Measurements from ENCODE around the gene HES3. TPM values are rescaled to one million over a fixed set of nuclear protein-coding genes. Genes with fewer than 3 reads are reported as not detected.

The HES3 gene
- total RNA-seq, 2 donors from 2014 or later = not detected

DNA sequence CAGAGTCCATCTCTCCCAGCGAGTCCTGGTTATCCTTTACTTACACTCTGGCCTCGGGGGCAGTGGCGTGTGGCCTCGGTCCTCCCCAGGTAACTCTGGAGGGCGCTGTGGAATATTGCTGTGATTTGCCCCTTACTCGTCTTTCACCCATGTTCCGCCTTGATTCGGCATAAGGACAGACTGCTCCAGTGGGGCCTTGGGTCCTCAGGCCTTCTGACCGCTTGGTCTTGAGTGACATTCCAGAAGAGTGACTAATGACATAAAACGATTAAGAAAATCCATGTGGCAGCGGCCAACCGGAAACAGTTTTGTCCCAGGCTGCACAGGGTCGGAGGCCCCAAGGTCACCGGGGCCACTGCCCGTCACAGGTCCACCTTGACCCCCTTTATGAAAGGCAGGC is 19.3 kb upstream of the HES3 start:
- ATAC-seq (replicated peaks in 1 of 2) (no peak), DNase-seq (no peak)
- no peaks in the 10 kb centered on the region for H3K9me3 Mint-ChIP-seq
- H3K27ac Mint-ChIP-seq = no peak overlapping the region
- H3K4me1 Mint-ChIP-seq (ENCODE audit: low read depth) = no peaks in the 10 kb centered on the region
- peaks cover 2 to 23% of the 10 kb centered on the region in 2 donors for H3K36me3 Mint-ChIP-seq (ENCODE audit: insufficient read depth in 2 of 2)
- H3K4me3 Mint-ChIP-seq = no peak overlapping the region
- no peaks in the 10 kb centered on the region for H3K27me3 Mint-ChIP-seq (ENCODE audit: low read depth)

DNA sequence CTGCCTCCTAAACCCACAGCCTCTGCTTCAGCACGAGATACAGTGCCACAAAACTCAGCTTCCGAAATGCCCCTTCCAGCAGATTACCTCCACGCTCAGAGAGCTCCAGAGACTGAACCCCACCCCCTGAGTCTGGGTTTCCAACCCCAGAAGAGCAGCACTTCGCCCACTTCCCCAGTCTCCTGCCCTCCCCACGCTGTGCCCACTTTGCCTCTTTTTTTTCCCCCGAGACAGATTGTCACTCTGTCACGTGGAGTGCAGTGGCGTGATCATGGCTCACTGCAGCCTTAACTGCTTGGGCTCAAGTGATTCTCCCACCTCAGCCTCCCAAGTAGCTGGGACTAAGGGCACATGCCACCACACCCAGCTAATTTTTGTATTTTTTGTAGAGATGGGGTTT is 18.3 kb upstream of the HES3 start:
- ATAC-seq (replicated peaks in 1 of 2) (no peak), DNase-seq (no peak)
- Mint-ChIP-seq H3K9me3 (no peaks in the 10 kb centered on the region), H3K4me3 (no peak overlapping the region), H3K27me3 (ENCODE audit: low read depth) (no peaks in the 10 kb centered on the region), H3K27ac (no peak overlapping the region), H3K36me3 (ENCODE audit: insufficient read depth in 2 of 2) (peaks cover 2 to 23% of the 10 kb centered on the region in 2 donors), H3K4me1 (ENCODE audit: low read depth) (no peaks in the 10 kb centered on the region)

DNA sequence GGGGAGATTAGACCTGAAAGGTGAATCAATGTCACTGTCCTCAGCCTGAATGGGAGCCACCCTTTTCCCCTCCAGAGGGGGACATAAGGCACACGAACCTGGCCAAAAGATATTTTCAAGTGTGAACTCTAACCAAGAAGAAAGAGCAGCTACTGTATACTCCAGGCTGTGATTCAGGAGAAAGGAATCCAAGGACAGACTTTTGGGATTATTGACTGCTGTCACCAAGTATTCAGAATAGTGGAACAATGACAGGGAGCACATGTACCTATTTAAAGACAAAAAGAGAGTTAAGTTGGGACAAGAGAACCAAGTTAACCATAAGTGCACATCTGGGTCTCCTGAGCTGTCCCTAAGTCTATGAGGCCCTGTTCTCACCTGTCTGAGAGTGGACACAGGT is 10.6 kb upstream of the HES3 start:
- peaks cover 2 to 7% of the 10 kb centered on the region in 2 donors for H3K36me3 Mint-ChIP-seq (ENCODE audit: insufficient read depth in 2 of 2)
- no peaks in the 10 kb centered on the region for H3K27me3 Mint-ChIP-seq (ENCODE audit: low read depth)
- H3K4me1 Mint-ChIP-seq (ENCODE audit: low read depth) = peaks cover 25% of the 10 kb centered on the region
- no peak overlapping the region for H3K27ac Mint-ChIP-seq
- H3K9me3 Mint-ChIP-seq = no peaks in the 10 kb centered on the region
- DNase-seq (no peak), ATAC-seq (replicated peaks in 1 of 2) (no peak)
- H3K4me3 Mint-ChIP-seq = no peak overlapping the region

DNA sequence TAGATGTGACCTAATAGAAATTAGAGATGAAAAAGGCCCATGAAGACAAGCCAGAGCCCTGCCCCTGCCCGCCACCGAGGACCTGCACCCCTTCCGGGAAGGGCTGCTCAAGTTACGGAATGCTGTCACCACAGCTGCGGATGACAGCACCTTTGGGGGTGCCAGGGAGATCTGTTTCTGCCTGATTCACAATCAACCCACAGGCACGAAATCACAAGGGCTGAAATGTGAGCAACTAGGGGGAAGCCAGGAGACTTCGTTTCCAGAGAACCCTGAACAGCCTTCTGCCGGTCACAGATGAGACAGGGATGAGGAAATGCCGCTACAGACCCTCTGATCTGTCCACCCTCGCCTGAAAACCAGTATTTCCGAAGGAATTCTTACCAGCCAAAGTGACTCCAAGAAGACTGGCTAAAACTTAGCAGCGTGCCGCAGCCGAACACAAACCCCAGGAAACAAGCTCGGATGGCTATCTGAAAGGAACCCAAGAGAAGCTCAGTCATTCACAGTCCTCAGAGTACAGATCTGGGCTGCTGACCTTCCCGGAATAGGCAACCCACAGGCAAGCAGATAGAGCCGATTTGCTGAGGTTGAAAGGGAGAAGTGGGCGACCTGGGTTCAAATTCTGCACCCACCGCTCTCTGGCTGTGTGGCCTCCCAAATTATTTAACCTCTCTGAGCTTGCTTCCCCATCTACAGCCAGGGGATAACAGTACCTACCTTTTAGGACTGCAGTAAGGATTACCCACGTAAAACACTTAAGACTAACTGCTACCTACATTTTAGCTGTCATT is 9.3 kb upstream of the HES3 start:
- H3K36me3 Mint-ChIP-seq (ENCODE audit: insufficient read depth in 2 of 2) = peaks cover 2 to 6% of the 10 kb centered on the region in 2 donors
- peaks cover 11% of the 10 kb centered on the region for H3K27me3 Mint-ChIP-seq (ENCODE audit: low read depth)
- peak overlapping the region; percentile 89 to 90 for H3K4me3 Mint-ChIP-seq
- ATAC-seq (replicated peaks in 1 of 2) (no peak), DNase-seq (no peak)
- no peaks in the 10 kb centered on the region for H3K9me3 Mint-ChIP-seq
- peaks cover 29% of the 10 kb centered on the region for H3K4me1 Mint-ChIP-seq (ENCODE audit: low read depth)
- peak overlapping the region; percentile 86 for H3K27ac Mint-ChIP-seq

DNA sequence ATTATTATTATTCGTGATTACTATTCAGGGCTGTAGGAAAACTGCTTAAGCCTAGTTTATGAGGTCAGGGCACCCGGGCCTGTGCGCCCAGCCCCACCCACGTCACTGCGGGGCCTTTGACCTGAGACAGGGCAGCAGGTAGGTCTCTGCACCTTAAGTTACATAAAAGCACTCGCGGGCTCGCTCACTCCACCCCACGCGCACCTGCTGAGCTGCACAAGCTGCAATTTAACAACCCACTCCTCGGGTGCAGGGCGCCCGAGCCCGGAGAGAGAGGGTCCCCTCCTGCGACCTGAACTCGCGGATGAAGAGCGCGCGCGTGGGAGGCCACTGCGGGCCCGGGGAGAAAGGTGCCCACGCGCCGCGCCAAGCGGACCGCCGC is 8.7 kb upstream of the HES3 start:
- Mint-ChIP-seq H3K4me1 (ENCODE audit: low read depth) (peaks cover 29% of the 10 kb centered on the region), H3K9me3 (no peaks in the 10 kb centered on the region), H3K27ac (peak overlapping the region; percentile 43), H3K4me3 (peak overlapping the region; percentile 89 to 90), H3K27me3 (ENCODE audit: low read depth) (peaks cover 17% of the 10 kb centered on the region), H3K36me3 (ENCODE audit: insufficient read depth in 2 of 2) (peaks cover 2 to 6% of the 10 kb centered on the region in 2 donors)
- peak in 1 of 2 donors; percentile 35 for DNase-seq
- peak in 1 of 2 donors; percentile 14 for ATAC-seq (replicated peaks in 1 of 2)

DNA sequence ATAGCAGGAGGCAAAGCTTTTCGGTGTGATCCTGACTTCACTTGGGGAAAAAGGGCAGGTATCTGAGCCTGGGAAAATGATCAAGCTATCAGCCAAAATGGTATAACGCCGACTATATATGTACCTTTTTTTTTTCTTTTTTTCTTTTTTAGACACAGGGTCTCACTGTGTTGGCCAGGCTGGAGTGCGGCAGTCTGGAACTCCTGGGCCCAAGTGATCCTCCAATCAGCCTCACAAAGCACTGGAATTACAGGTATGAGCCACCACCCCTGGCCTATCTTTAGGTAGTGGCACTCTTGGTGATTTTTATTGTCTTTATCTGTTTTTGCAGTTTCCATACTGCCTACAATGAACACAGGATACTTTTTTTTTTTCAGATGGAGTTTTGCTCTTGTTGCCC is 6.9 kb upstream of the HES3 start:
- ATAC-seq (replicated peaks in 1 of 2) = no peak
- peaks cover 4 to 6% of the 10 kb centered on the region in 2 donors for H3K36me3 Mint-ChIP-seq (ENCODE audit: insufficient read depth in 2 of 2)
- H3K9me3 Mint-ChIP-seq = no peaks in the 10 kb centered on the region
- H3K27ac Mint-ChIP-seq = no peak overlapping the region
- H3K4me1 Mint-ChIP-seq (ENCODE audit: low read depth) = peaks cover 38% of the 10 kb centered on the region
- H3K27me3 Mint-ChIP-seq (ENCODE audit: low read depth) = peaks cover 33% of the 10 kb centered on the region
- no peak for DNase-seq
- H3K4me3 Mint-ChIP-seq = peak overlapping the region; percentile 41 to 85

DNA sequence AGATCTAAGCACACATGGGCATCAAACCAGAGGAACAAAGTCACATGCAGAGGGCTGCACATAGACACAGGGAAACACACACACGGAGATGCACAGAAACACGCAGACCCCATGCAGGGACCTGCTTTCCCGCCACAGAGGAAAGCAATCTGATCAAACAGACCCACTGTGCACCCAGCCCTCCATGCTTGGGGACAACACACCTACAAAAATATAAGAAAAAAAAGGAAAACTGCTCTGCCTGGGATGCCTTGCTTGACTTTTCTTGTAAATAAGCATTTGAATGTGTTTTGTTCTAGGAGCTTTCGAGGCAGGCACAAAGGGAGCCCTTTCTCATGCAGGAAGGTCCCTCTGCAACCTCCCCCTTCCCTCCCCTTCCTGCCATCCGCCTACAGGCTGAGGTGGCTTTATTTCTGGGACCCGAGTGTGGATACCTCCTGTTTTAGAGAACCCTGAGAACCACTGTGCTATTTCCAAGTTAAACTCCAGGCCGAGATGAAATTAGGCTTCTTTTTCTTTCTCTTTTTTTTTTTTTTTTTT is 4.7 kb upstream of the HES3 start:
- no peak for ATAC-seq (replicated peaks in 1 of 2)
- peaks cover 47% of the 10 kb centered on the region for H3K27me3 Mint-ChIP-seq (ENCODE audit: low read depth)
- H3K4me3 Mint-ChIP-seq = no peak overlapping the region
- DNase-seq = no peak
- H3K4me1 Mint-ChIP-seq (ENCODE audit: low read depth) = peaks cover 20% of the 10 kb centered on the region
- H3K27ac Mint-ChIP-seq = no peak overlapping the region
- no peaks in the 10 kb centered on the region for H3K9me3 Mint-ChIP-seq
- H3K36me3 Mint-ChIP-seq (ENCODE audit: insufficient read depth in 2 of 2) = peaks cover 0 to 1% of the 10 kb centered on the region in 2 donors

DNA sequence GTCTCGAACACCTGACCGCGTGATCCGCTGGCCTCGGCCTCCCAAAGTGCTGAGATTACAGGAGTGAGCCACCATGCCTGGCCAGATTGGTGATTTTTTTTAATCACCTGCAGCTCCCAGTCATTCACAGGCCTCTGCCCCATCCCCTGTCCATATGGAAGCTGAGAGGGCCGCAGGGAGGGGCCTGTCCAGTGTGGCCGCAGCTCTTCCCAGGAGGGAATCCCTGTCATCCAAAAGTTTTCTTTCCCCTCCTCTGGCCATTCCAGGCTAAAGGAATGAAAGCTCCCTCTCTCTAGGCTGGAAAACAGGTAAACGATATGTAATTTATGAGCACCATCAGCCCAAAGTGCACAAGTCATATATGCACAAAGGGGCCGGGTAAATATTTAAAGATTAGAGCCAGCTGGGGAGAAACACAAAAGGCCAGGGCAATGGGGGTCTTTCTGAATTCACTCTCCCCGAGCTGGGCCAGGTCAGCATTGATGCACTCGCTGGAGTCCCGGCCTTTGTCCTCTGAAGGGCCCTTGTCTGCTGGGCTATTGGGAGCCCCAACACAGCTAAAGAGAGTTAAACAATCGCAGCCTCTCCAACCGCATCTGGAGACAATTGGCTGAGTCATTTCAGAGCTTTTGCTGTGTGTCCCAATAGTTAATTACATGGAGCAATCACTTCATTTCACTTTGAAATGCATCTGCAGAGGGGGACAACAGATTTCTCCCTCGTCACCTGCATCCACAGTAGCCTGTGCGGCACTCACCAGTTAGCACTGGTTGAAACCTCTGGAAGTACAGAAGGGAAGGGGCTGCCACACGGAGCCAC is 3.8 kb upstream of the HES3 start:
- no peak for DNase-seq
- Mint-ChIP-seq H3K27me3 (ENCODE audit: low read depth) (peaks cover 54% of the 10 kb centered on the region), H3K27ac (no peak overlapping the region), H3K4me3 (no peak overlapping the region), H3K9me3 (no peaks in the 10 kb centered on the region), H3K36me3 (ENCODE audit: insufficient read depth in 2 of 2) (peaks cover 0 to 1% of the 10 kb centered on the region in 2 donors), H3K4me1 (ENCODE audit: low read depth) (peaks cover 13% of the 10 kb centered on the region)
- ATAC-seq (replicated peaks in 1 of 2) = no peak

DNA sequence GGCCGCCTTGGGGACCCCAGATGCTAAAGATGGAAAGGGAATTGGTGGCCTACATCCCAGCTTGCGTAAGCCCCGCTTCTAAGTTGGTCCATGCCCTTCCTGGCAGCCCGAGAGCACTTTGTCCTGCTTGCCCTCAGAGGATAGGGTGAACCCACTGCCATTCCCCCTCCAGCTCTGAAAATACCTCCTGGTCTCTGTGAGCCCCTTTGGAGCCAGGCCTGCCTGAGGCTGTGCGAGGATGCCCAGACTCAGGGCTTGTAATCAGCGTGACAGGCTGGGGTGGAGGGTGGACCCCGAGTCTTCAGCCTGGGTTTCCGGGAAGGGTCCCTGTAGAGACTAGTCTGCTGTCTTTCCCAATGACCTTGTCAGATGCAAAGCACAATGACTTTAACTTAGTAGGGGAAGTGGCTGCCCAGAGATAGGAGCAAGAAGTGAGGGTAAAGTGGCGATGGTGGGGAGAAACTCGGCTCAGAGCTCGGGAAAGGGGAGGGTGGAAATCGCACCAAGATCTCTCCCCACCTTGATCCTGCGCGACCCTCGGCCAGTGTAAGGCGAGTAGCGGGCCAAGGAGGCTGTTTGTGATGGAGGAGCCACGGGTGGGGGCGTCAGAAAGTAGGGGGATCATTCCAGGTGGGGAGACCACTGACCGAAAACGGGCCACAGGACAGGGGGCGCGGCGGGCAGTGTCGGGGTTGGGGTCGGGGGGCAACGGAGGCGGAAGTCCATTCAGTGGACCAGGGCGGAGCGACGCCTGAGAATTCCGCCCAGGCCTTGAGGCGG is 2.7 kb upstream of the HES3 start:
- H3K36me3 Mint-ChIP-seq (ENCODE audit: insufficient read depth in 2 of 2) = peaks cover 0 to 1% of the 10 kb centered on the region in 2 donors
- peaks cover 57% of the 10 kb centered on the region for H3K27me3 Mint-ChIP-seq (ENCODE audit: low read depth)
- no peak for ATAC-seq (replicated peaks in 1 of 2)
- DNase-seq = no peak
- no peaks in the 10 kb centered on the region for H3K9me3 Mint-ChIP-seq
- H3K4me1 Mint-ChIP-seq (ENCODE audit: low read depth) = peaks cover 16% of the 10 kb centered on the region
- no peak overlapping the region for H3K27ac Mint-ChIP-seq
- peak overlapping the region; percentile 13 to 59 for H3K4me3 Mint-ChIP-seq

DNA sequence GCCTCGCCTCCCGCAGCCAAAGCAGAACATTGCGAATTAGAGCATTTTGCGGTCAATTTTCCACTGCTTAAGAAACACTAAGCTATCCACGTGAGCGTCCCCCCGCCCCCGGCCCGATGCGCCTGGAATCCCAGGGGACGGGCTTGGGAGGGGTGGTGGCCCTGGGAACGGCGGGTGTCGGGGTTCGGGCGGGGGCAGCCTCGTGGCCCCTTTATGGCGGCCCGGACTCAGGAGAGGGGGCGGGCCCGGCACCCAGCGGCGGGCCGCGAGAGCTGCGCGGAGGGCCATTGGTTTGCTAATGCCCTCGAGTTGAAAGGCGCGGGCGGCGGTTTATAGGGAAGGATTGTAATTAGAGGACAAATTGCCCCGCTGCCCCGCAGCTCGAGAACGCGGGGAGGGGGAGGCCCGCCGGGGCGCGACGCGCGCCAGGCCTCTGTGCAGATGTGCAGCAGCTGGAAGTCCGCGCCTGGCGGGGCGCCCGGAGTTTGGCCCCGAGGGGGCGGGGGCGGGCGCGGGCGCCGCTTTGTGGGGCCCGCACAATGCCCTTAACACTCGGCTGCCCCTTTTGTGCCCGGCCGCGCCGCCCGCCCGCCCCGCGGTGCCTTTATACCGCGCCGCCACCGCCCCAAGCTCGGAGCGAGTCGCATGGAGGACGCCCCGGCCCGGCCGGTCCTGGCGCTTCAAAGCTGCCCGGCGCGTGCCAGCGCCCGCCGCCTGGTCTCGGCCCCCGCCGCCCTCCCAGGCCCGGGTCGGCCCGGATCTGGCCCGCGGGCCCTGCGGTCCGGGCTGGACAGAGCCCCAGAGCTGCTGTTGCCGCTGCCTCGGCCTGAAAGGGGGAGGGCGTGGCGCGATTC is 1.9 kb upstream of the HES3 start:
- peaks cover 0 to 1% of the 10 kb centered on the region in 2 donors for H3K36me3 Mint-ChIP-seq (ENCODE audit: insufficient read depth in 2 of 2)

DNA sequence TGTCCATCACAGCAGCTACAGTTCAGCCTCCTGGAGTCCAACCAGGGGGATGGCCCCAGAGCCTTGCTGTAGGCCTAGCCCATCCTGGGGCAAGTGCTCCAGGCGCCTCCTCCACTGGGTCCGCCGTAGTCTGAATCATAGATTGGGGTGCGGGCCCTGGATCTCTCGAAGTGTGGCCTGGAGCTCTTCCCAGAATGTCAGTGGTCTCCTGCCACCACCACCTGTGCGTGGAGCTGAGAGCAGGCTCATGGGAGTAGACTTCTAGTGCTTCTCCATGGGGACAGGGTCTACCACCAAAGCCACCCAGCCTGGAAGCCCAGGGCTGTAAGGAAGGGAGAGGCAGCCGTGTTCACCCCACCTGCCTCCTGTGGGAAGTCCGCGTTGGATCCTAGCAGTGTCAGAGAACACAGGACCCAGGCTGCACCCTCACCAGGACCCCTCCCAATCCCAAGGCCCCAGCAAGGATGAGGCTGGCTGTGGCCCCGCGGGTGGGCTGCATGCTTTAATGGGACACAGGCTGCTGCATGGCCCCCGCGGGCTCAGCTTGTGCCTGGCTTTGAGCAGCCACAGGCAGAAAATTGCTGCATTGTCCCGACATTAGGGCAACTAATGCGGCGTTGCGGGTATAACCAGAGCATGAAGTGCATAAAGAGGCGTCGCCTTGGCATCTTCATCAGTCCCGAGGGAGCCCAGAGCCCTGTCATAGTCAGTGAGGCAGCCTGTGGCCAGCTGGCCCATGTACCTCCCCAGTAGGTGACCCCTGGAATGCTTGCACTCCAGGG is 735 bp upstream of the HES3 start:
- Mint-ChIP-seq H3K4me1 (ENCODE audit: low read depth) (peaks cover 21% of the 10 kb centered on the region), H3K4me3 (no peak overlapping the region), H3K27me3 (ENCODE audit: low read depth) (peaks cover 72% of the 10 kb centered on the region), H3K9me3 (no peaks in the 10 kb centered on the region), H3K27ac (no peak overlapping the region), H3K36me3 (ENCODE audit: insufficient read depth in 2 of 2) (peaks cover 0 to 1% of the 10 kb centered on the region in 2 donors)
- DNase-seq (no peak), ATAC-seq (replicated peaks in 1 of 2) (no peak)

More for the DNA sequence above, 1.9 kb upstream of the HES3 start:
- peaks cover 65% of the 10 kb centered on the region for H3K27me3 Mint-ChIP-seq (ENCODE audit: low read depth)
- DNase-seq = no peak
- H3K27ac Mint-ChIP-seq = no peak overlapping the region
- H3K4me1 Mint-ChIP-seq (ENCODE audit: low read depth) = peaks cover 21% of the 10 kb centered on the region
- peak overlapping the region in 1 of 2 donors; percentile 59 for H3K4me3 Mint-ChIP-seq
- no peaks in the 10 kb centered on the region for H3K9me3 Mint-ChIP-seq
- ATAC-seq (replicated peaks in 1 of 2) = no peak

All from activated T-cell treated with anti-CD3 and anti-CD28 coated beads, Interleukin-2, amount 50 U/mL, for 72 hours (primary cell).